ENCODE measurements around the gene PREX1.

The PREX1 gene

GRCh38 chr20:48709058-48709691 lies 118.6 kb downstream of the PREX1 start:
- no peak for DNase-seq (ENCODE audit: low read depth)
- no peak overlapping the region for H3K4me3 ChIP-seq (ENCODE audit: low read depth, low read length)
- no peak for TF ChIP-seq CTCF (IDR thresholded peaks at IDR 0.05; ENCODE audit: low read depth, low read length)
- no peak for TF ChIP-seq POLR2A (IDR thresholded peaks at IDR 0.05; ENCODE audit: extremely low read depth, insufficient read length)
- no peak for TF ChIP-seq MYC (IDR thresholded peaks at IDR 0.05; ENCODE audit: low read depth, low read length)
- TF ChIP-seq, protein P1, sequence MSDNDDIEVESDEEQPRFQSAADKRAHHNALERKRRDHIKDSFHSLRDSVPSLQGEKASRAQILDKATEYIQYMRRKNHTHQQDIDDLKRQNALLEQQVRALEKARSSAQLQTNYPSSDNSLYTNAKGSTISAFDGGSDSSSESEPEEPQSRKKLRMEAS (IDR thresholded peaks at IDR 0.05; ENCODE audit: low read depth, low read length): no peak

DNA sequence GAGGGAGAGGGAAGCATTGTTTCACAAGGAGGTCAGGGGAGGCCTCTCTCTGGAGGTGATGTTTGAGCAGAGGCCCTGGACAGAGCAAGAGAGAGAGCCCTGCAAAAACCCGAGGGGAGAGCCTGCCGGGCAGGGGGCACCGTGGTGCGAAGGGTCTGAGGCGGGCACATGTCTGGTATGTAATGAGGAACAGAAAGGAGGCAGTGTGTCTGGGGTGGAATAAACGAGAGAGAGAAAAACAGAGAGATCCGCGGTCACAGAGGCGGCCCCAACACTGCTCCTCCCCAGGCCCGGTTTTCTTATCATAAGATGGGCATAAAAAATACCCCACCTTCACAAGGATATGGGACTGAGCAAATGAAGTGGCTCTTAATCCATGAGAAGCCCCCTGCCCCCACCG lies 119.2 kb downstream of the PREX1 start:
- TF ChIP-seq MYC (IDR thresholded peaks at IDR 0.05; ENCODE audit: low read depth, low read length) (no peak), CTCF (IDR thresholded peaks at IDR 0.05; ENCODE audit: low read depth, low read length) (no peak), POLR2A (IDR thresholded peaks at IDR 0.05; ENCODE audit: extremely low read depth, insufficient read length) (no peak)
- TF ChIP-seq, protein P1 (IDR thresholded peaks at IDR 0.05; ENCODE audit: low read depth, low read length): no peak
- no peak overlapping the region for H3K4me3 ChIP-seq (ENCODE audit: low read depth, low read length)
- no peak for DNase-seq (ENCODE audit: low read depth)

DNA sequence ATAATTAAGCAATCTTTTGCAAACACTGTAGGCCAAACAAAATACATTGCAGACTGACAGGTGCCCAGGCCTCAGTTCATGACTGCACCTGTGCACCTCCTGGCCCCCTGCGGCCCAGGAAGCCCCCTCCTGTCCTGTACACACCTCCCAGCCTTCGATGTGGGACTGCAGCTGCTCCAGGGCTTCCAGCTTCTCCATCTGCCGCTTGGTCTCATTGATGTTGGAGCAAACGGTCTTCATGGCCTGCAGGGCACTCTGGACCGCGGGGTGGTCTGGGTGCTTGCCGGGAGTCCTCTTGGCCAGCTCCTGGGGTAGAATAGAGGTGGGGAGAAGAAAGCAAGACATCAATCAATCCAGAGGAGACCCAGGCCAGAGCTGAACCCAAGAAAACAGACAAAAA lies 119.7 kb downstream of the PREX1 start:
- no peak overlapping the region for H3K4me3 ChIP-seq (ENCODE audit: low read depth, low read length)
- DNase-seq (ENCODE audit: low read depth): no peak
- TF ChIP-seq POLR2A (IDR thresholded peaks at IDR 0.05; ENCODE audit: extremely low read depth, insufficient read length): no peak
- TF ChIP-seq MYC (IDR thresholded peaks at IDR 0.05; ENCODE audit: low read depth, low read length): no peak
- no peak for TF ChIP-seq CTCF (IDR thresholded peaks at IDR 0.05; ENCODE audit: low read depth, low read length)
- TF ChIP-seq, protein P1 (IDR thresholded peaks at IDR 0.05; ENCODE audit: low read depth, low read length): no peak

- DNase-seq (ENCODE audit: low read depth): no peak
- TF ChIP-seq, protein P1 (IDR thresholded peaks at IDR 0.05; ENCODE audit: low read depth, low read length): no peak
- TF ChIP-seq CTCF (IDR thresholded peaks at IDR 0.05; ENCODE audit: low read depth, low read length): no peak
- TF ChIP-seq POLR2A (IDR thresholded peaks at IDR 0.05; ENCODE audit: extremely low read depth, insufficient read length): no peak
- TF ChIP-seq MYC (IDR thresholded peaks at IDR 0.05; ENCODE audit: low read depth, low read length): no peak
These were observed 121.0 kb downstream of the PREX1 start for GRCh38 chr20:48706710-48707365.

DNA sequence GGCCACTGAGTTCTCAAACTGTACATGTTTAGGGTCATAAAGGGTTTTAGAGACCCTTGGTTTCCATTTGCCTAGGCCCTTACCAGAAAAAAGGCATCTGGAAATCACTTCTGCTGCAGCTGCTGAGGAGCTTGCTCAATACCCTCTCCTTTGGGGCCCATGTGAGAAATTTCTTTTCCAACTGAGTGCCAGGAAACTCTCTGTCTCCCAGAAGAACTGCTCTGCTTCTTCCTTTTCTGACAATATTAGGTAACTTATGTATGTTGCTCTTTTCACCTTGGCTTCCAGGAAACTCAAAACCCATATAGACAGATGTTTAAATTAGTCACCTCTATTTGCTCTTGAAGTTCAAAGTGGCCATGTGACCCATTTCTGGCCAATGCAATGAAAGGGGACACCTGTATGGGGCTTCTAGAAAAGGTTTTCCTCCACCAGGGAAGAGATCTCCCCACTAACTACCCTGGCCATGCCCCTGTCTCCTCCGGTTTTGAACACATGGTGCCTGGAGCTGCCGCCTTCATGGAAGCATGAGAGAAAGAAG lies 121.6 kb downstream of the PREX1 start:
- no peak overlapping the region for H3K4me3 ChIP-seq (ENCODE audit: low read depth, low read length)
- TF ChIP-seq MYC (IDR thresholded peaks at IDR 0.05; ENCODE audit: low read depth, low read length) (no peak), CTCF (IDR thresholded peaks at IDR 0.05; ENCODE audit: low read depth, low read length) (no peak), POLR2A (IDR thresholded peaks at IDR 0.05; ENCODE audit: extremely low read depth, insufficient read length) (no peak)
- TF ChIP-seq, protein P1 (IDR thresholded peaks at IDR 0.05; ENCODE audit: low read depth, low read length): no peak
- DNase-seq (ENCODE audit: low read depth): no peak

More at GRCh38 chr20:48706710-48707365, 121.0 kb downstream of the PREX1 start:
- no peak overlapping the region for H3K4me3 ChIP-seq (ENCODE audit: low read depth, low read length)
